NK-92 (cell line): ENCODE results near the gene CD69.
"Not testable (repeated sequence)": the region's sequence is repeated elsewhere in the genome, so short reads cannot be mapped to it uniquely, and the experiment has no call there.

Experiments used
- DNase-seq: peaks from one replicate; lab custom pipeline; 2025; ENCODE audit not compliant: unreplicated experiment; lab: John Stamatoyannopoulos, UW

CD69 gene

GRCh38 chr12:9724023-9724422 lies 36.7 kb downstream of the CD69 start:
- DNase-seq: no peak

- no peak for DNase-seq
Observed at GRCh38 chr12:9721394-9722092, 39.2 kb downstream of the CD69 start.

GRCh38 chr12:9719790-9720189 lies 40.9 kb downstream of the CD69 start:
- DNase-seq: no peak

GRCh38 chr12:9718968-9719367 lies 41.7 kb downstream of the CD69 start:
- DNase-seq: no peak

- DNase-seq: no peak
Observed at GRCh38 chr12:9717070-9717925, 43.4 kb downstream of the CD69 start.

GRCh38 chr12:9713032-9713558 lies 47.6 kb downstream of the CD69 start:
- not testable (repeated sequence) for DNase-seq

- DNase-seq: no peak
Observed at GRCh38 chr12:9711664-9712063, 49.0 kb downstream of the CD69 start.

GRCh38 chr12:9710584-9711375 lies 49.9 kb downstream of the CD69 start:
- DNase-seq: no peak

GRCh38 chr12:9708853-9709252 lies 51.8 kb downstream of the CD69 start:
- no peak for DNase-seq

GRCh38 chr12:9707864-9708808 lies 52.6 kb downstream of the CD69 start:
- DNase-seq: no peak

- no peak for DNase-seq
Observed at GRCh38 chr12:9707356-9707755, 53.3 kb downstream of the CD69 start.

GRCh38 chr12:9706086-9706685 lies 54.5 kb downstream of the CD69 start:
- no peak for DNase-seq

- not testable (repeated sequence) for DNase-seq
Observed at GRCh38 chr12:9704561-9704960, 56.1 kb downstream of the CD69 start.
